Fibroblast of mammary gland (primary cell): Measurements from ENCODE around the gene NANOGP8.
A peak's percentile ranks its signal among the peaks of the same experiment; 100 is the strongest.
"Not testable (repeated sequence)": the region's sequence is repeated elsewhere in the genome, so short reads cannot be mapped to it uniquely, and the experiment has no call there.

ENCODE experiments used
- DNase-seq: peaks from one replicate; pipeline ENCODE4 v3.0.0-alpha.2; 2010; ENCODE audit warnings: low read depth
- H3K4me3 ChIP-seq: 2 replicates; pipeline ENCODE4 v1.5.1; 2011; ENCODE audit warnings: low read depth, mild to moderate bottlenecking, low read length, moderate library complexity; ENCODE audit not compliant: control insufficient read depth
- TF ChIP-seq, protein P1 (sequence below): conservative IDR thresholded peaks from 2 replicates; pipeline ENCODE4 v1.5.1; 2011; ENCODE audit warnings: low read depth, low read length, inconsistent platforms; ENCODE audit not compliant: control insufficient read depth, insufficient read depth

NANOGP8 gene, protein sequence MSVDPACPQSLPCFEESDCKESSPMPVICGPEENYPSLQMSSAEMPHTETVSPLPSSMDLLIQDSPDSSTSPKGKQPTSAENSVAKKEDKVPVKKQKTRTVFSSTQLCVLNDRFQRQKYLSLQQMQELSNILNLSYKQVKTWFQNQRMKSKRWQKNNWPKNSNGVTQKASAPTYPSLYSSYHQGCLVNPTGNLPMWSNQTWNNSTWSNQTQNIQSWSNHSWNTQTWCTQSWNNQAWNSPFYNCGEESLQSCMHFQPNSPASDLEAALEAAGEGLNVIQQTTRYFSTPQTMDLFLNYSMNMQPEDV

DNA sequence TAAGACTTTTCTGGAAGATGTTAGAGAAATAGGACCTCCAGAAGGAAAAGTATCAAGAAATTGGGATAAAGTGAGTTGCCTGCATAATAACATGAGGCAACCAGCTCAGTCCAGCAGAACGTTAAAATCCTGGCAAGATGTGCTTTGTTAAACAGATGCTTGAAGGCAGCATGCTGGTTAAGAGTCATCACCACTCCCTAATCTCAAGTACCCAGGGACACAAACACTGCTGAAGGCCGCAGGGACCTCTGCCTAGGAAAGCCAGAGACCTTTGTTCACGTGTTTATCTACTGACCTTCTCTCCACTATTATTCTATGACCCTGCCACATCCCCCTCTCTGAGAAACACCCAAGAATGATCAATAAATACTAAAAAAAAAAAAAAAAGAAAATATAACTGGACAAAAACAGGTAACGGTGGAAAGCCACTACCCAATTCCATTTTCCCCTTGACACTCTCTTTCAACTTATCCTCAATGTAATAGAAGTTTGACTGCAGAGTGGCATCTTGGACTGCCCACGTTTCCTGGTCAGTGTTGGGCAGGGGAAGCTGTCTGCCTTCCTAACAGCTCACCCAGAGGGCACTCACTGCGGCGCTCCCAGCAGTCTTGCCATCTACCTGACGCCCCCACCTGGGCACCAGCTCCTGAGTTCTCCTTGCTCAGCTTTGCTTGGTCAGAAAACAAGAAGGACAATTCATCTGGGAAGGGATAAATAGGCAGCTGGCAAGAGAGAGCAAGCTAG, at the start of gene NANOGP8:
NANOGP8 (minus strand) TSS at position 120 of the 744 bp plus-strand sequence. CDS start 185 bp downstream, outside the sequence.
- DNase-seq, H3K4me3 ChIP-seq: not testable (repeated sequence)

DNA sequence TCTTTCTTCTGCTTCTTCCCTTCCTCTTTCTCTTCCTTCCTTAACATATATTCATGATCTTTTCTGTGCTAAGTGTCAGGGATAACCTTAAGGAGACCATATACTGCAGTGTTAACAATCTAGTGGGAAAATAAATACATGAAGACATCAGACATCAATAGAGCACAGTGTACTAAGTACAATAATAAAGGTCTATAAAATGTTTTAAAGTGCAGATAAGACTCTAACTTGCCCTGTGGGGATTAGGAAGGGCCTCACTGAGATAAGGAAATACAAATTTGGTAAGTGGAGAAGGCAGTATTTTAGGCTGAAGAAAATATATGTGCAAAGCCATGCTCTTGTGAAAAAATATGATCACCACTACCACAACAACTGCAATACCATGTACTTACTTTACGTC, 49.2 kb upstream of the NANOGP8 start:
- DNase-seq = no peak
- no peak overlapping the region for H3K4me3 ChIP-seq

DNA sequence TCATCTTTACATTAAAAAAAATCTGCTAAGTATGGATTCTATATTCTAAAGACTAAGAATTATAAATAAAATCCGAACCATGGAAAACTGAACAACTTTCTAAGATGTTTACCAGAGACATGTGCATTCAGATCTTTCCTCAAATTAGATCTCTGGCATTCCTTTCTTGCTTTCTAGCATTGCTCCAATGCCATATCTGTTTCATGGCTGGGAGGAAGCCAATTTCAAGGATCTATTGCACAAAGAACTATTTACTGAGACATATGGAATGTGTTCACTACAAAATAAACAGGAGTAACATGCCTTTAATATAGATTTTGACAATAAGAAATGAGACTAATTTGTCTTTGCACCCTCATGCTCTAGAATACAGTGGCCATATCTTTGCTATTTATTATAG, 45.1 kb upstream of the NANOGP8 start:
- TF ChIP-seq, protein P1, sequence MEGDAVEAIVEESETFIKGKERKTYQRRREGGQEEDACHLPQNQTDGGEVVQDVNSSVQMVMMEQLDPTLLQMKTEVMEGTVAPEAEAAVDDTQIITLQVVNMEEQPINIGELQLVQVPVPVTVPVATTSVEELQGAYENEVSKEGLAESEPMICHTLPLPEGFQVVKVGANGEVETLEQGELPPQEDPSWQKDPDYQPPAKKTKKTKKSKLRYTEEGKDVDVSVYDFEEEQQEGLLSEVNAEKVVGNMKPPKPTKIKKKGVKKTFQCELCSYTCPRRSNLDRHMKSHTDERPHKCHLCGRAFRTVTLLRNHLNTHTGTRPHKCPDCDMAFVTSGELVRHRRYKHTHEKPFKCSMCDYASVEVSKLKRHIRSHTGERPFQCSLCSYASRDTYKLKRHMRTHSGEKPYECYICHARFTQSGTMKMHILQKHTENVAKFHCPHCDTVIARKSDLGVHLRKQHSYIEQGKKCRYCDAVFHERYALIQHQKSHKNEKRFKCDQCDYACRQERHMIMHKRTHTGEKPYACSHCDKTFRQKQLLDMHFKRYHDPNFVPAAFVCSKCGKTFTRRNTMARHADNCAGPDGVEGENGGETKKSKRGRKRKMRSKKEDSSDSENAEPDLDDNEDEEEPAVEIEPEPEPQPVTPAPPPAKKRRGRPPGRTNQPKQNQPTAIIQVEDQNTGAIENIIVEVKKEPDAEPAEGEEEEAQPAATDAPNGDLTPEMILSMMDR = no peak
- H3K4me3 ChIP-seq = no peak overlapping the region
- no peak for DNase-seq

More for the DNA sequence above, 49.2 kb upstream of the NANOGP8 start:
- TF ChIP-seq, protein P1 = no peak

DNA sequence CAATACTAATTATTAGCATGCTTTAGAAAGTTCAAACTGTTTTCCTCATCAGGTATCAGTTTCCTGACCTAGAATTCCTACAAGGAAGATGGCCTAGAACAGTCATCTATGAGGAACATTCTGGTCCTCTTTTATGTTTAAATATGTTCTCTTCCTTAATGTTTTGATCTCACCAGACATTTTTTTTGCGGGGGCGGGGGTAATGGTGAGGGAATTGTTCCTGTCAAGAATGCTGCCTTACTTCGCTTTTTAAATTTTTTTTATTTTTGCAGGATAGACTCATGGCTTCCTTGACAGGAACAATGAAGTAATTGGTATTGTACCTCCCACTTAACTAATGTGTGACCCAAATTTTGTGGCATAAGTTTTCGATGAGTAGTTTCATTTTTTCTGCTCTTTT, 44.3 kb upstream of the NANOGP8 start:
- DNase-seq = no peak
- no peak overlapping the region for H3K4me3 ChIP-seq
- TF ChIP-seq, protein P1 = no peak

DNA sequence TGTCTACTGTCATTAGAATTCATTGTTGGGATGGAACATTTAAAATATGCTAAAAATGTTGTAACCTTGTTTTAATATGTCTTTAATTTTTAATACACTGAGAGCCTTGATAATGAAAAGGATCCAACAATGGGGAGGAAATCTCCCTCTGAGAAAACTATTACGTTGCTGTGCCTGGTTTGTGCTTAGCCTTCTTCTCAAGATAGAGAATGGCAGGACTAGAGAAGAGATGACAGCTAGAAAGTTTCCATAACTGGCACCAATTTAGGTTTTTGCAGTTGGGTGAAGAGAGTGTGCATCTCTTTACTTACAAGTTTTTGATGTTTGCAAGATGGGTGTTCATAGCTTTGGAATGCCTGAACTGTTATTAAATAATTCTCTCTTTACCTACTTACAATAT, 42.6 kb upstream of the NANOGP8 start:
- no peak for DNase-seq
- no peak overlapping the region for H3K4me3 ChIP-seq
- TF ChIP-seq, protein P1 = no peak

DNA sequence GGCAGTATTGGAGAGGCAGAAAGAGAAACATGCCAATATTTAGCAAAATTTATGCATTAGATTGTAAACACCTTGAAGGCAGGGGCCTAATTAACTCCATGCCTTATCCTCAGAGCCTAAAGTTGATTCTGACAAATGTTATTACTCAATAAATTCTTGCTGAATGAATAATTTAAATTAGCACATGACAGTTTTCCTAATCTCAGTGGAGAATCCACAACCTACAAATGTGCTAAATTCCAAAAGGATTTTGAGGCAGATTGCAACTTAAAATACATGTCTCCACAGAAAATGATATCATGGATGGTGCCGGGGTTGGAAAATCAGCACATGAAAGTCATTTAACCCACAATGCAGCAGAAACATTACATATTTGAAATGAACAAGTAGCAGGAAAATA, 41.1 kb upstream of the NANOGP8 start:
- TF ChIP-seq, protein P1 = no peak
- DNase-seq = peak; percentile 8
- H3K4me3 ChIP-seq = no peak overlapping the region

DNA sequence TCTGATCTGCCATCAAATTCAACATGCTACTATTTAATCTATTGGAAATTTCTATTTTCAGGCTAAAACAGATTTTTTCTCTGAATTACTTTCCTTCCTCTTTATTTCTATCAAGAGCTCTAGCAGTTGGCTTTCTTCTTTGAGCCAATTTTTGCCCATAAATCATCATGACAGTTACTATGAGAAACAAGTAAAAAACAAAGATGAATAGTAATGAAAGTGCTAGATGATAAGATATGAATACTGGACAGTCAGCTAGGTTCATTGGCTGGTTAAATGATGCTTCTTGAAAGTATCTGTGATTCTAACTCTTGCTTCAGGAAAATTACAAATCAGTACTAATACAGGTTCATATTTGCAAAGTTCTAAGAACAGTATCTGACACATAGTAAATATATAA, 38.6 kb upstream of the NANOGP8 start:
- TF ChIP-seq, protein P1 = no peak
- H3K4me3 ChIP-seq = no peak overlapping the region
- DNase-seq = no peak
